HEK293 (cell line): Measurements from ENCODE around the gene TIMM13.

Source experiments
- CTCF ChIA-PET: fragments of 350-600 bp; formaldehyde crosslinking; extraction: SDS; loops from one replicate; lab custom pipeline; 2021; ENCODE audit warnings: antibody characterized with exemption; lab: Yijun Ruan, JAX
- POLR2A ChIA-PET: fragments of 300-600 bp; formaldehyde crosslinking; extraction: SDS; loops from one replicate; lab custom pipeline; 2020; ENCODE audit warnings: antibody characterized with exemption, inconsistent platforms; lab: Yijun Ruan, JAX
- H3K27ac ChIP-seq: fragments of 200-500 bp; sonication (Bioruptor generic); 2 replicates; pipeline ENCODE4 v1.5.1; 2014; ENCODE audit warnings: low read depth, low read length, control low read depth, inconsistent platforms; ENCODE audit errors: extremely low read depth
- H3K36me3 ChIP-seq, 2 experiments: fragments of 200-500 bp in 1 of 2; sonication (Bioruptor generic) in 1 of 2; 1 replicate in 1 of 2; 2 replicates in 1 of 2; pipeline ENCODE4 v1.5.1; 2014 to 2017; ENCODE audit warnings: inconsistent platforms in 2 of 2, low read length in 2 of 2; ENCODE audit not compliant: control insufficient read depth in 2 of 2, insufficient read depth in 1 of 2
- H3K4me1 ChIP-seq: fragments of 200-500 bp; sonication (Bioruptor generic); 2 replicates; pipeline ENCODE4 v1.5.1; 2014; ENCODE audit warnings: mild to moderate bottlenecking, low read length, inconsistent platforms; ENCODE audit not compliant: control insufficient read depth, insufficient read depth
- H3K4me3 ChIP-seq: 2 replicates; pipeline ENCODE4 v1.5.1; 2011; ENCODE audit warnings: low read depth, mild to moderate bottlenecking, control low read depth, low read length, moderate library complexity
- H3K9me3 ChIP-seq: fragments of 200-500 bp; sonication (Bioruptor generic); 2 replicates; pipeline ENCODE4 v1.5.1; 2014; ENCODE audit warnings: low read depth, low read length, inconsistent platforms; ENCODE audit not compliant: control insufficient read depth, insufficient read depth
- AEBP2 ChIP-seq: fragments of 450-650 bp; formaldehyde crosslinking; IDR thresholded peaks from 2 replicates; pipeline ENCODE4 v1.5.1; 2016; ENCODE audit warnings: missing biosample characterization, missing genetic modification characterization, borderline replicate concordance
- GLI2 ChIP-seq: fragments of 450-650 bp; formaldehyde crosslinking; IDR thresholded peaks from 2 replicates; pipeline ENCODE4; 2017; ENCODE audit warnings: missing biosample characterization, missing genetic modification characterization, low read depth, borderline replicate concordance
- GLI4 ChIP-seq: fragments of 450-650 bp; formaldehyde crosslinking; IDR thresholded peaks from 2 replicates; pipeline ENCODE4 v1.5.1; 2016; ENCODE audit warnings: missing biosample characterization, missing genetic modification characterization
- HOXD13 ChIP-seq: sonication (generic); formaldehyde crosslinking; IDR thresholded peaks from 2 replicates; pipeline ENCODE4 v1.8.0; 2022; ENCODE audit warnings: missing genetic modification reagents, borderline replicate concordance
- REPIN1 ChIP-seq: fragments of 450-650 bp; formaldehyde crosslinking; IDR thresholded peaks from 2 replicates; pipeline ENCODE4 v1.5.1; 2017; ENCODE audit warnings: missing biosample characterization, missing genetic modification characterization, low read depth
- ZBTB17 ChIP-seq: fragments of 450-650 bp; formaldehyde crosslinking; IDR thresholded peaks from 2 replicates; pipeline ENCODE4 v1.5.1; 2016; ENCODE audit warnings: missing biosample characterization, missing genetic modification characterization
- ZEB2 ChIP-seq: fragments of 450-650 bp; formaldehyde crosslinking; IDR thresholded peaks from 2 replicates; pipeline ENCODE4 v1.5.1; 2016; ENCODE audit warnings: missing biosample characterization, missing genetic modification characterization
- ZNF16 ChIP-seq: fragments of 450-650 bp; formaldehyde crosslinking; IDR thresholded peaks from 2 replicates; pipeline ENCODE4 v1.5.1; 2016; ENCODE audit warnings: low read depth, missing biosample characterization, missing genetic modification characterization
- ZNF362 ChIP-seq: fragments of 450-650 bp; formaldehyde crosslinking; IDR thresholded peaks from 2 replicates; pipeline ENCODE4 v1.5.1; 2016; ENCODE audit warnings: missing biosample characterization, missing genetic modification characterization
- ZNF366 ChIP-seq: fragments of 450-650 bp; formaldehyde crosslinking; conservative IDR thresholded peaks from 2 replicates; pipeline ENCODE4 v1.5.1; 2016; ENCODE audit warnings: missing biosample characterization, missing genetic modification characterization
- ZNF423 ChIP-seq: fragments of 450-650 bp; formaldehyde crosslinking; IDR thresholded peaks from 2 replicates; pipeline ENCODE4 v1.5.1; 2016; ENCODE audit warnings: missing biosample characterization, missing genetic modification characterization
- ZNF449 ChIP-seq: fragments of 450-650 bp; formaldehyde crosslinking; IDR thresholded peaks from 2 replicates; pipeline ENCODE4 v1.5.1; 2017; ENCODE audit warnings: missing biosample characterization, mild to moderate bottlenecking, missing genetic modification characterization, moderate library complexity
- ZNF488 ChIP-seq: fragments of 450-650 bp; formaldehyde crosslinking; IDR thresholded peaks from 2 replicates; pipeline ENCODE4 v1.5.1; 2016; ENCODE audit warnings: missing biosample characterization, missing genetic modification characterization
- ZNF530 ChIP-seq: fragments of 450-650 bp; formaldehyde crosslinking; IDR thresholded peaks from 2 replicates; pipeline ENCODE4 v1.5.1; 2016; ENCODE audit warnings: low read depth, missing biosample characterization, missing genetic modification characterization
- ZNF596 ChIP-seq: fragments of 450-650 bp; IDR thresholded peaks from 2 replicates; pipeline ENCODE4 v1.5.0; 2018; ENCODE audit warnings: missing biosample characterization, mild to moderate bottlenecking, missing genetic modification characterization, moderate library complexity
- ZNF677 ChIP-seq: fragments of 450-650 bp; IDR thresholded peaks from 2 replicates; pipeline ENCODE4 v1.5.0; 2018; ENCODE audit warnings: missing biosample characterization, mild to moderate bottlenecking, missing genetic modification characterization, moderate library complexity
- ZNF704 ChIP-seq: fragments of 450-650 bp; formaldehyde crosslinking; IDR thresholded peaks from 2 replicates; pipeline ENCODE4 v1.5.1; 2016; ENCODE audit warnings: missing biosample characterization, missing genetic modification characterization
- ZNF747 ChIP-seq: fragments of 450-650 bp; formaldehyde crosslinking; IDR thresholded peaks from 2 replicates; pipeline ENCODE4 v1.5.1; 2016; ENCODE audit warnings: missing biosample characterization, missing genetic modification characterization
- ZNF791 ChIP-seq: fragments of 450-650 bp; formaldehyde crosslinking; IDR thresholded peaks from 2 replicates; pipeline ENCODE4 v1.5.1; 2016; ENCODE audit warnings: missing biosample characterization, missing genetic modification characterization
- ZNF792 ChIP-seq: fragments of 450-650 bp; formaldehyde crosslinking; IDR thresholded peaks from 2 replicates; pipeline ENCODE4 v1.5.1; 2016; ENCODE audit warnings: missing biosample characterization, missing genetic modification characterization
- TF ChIP-seq, protein P1 (sequence below): fragments of 450-650 bp; IDR thresholded peaks from 2 replicates; pipeline ENCODE4 v1.5.1; 2018; ENCODE audit warnings: missing biosample characterization, missing genetic modification characterization
- TF ChIP-seq, protein P2 (sequence below): fragments of 450-650 bp; formaldehyde crosslinking; IDR thresholded peaks from 2 replicates; pipeline ENCODE4 v1.5.1; 2016; ENCODE audit warnings: missing biosample characterization, missing genetic modification characterization

Gene TIMM13

DNA sequence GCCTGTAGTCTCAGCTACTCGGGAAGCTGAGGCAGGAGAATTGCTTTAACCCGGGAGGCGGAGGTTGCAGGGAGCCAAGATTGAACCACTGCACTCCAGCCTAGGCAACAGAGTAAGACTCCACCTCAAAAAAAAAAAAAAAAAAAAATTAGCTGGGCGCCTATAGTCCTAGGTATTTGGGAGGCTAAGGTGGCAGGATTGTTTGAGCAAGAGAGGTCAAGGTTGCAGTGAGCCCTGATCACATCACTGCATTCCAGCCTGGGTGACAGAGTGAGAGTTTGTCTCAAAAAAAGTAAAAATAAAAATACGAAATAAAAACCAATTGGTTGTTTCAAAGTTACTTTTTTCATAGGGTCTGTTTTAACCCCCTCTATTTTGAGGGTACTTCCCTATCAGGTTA is 30.7 kb upstream of the TIMM13 start:
- ChIA-PET POLR2A (interaction anchor here (0.6 to 5.3 kb wide), 5 partner anchors 11 to 153 kb away, joined by 3 to 83 read pairs (median 6); partner anchors contain the start of gene GADD45B), CTCF (interaction anchor here (1.2 kb wide), 1 partner anchor 136 kb away, joined by 3 read pairs; no protein-coding TSS in a partner anchor)
- H3K27ac ChIP-seq: no peak overlapping the region
- H3K9me3 ChIP-seq: no peaks in the 10 kb centered on the region
- no peak overlapping the region for H3K4me3 ChIP-seq
- TF ChIP-seq ZNF16: no peak
- no peak for TF ChIP-seq ZNF596 (tag by site-specific recombination)
- no peak for TF ChIP-seq ZNF449 (tag by site-specific recombination)
- TF ChIP-seq ZNF488 (tag by site-specific recombination): no peak
- TF ChIP-seq AEBP2 (tag by site-specific recombination): no peak
- no peak for TF ChIP-seq GLI4 (tag by site-specific recombination)
- TF ChIP-seq ZNF791 (tag by site-specific recombination): no peak
- no peak for TF ChIP-seq ZNF747
- no peak for TF ChIP-seq ZNF677 (tag by site-specific recombination)
- TF ChIP-seq, protein P1, sequence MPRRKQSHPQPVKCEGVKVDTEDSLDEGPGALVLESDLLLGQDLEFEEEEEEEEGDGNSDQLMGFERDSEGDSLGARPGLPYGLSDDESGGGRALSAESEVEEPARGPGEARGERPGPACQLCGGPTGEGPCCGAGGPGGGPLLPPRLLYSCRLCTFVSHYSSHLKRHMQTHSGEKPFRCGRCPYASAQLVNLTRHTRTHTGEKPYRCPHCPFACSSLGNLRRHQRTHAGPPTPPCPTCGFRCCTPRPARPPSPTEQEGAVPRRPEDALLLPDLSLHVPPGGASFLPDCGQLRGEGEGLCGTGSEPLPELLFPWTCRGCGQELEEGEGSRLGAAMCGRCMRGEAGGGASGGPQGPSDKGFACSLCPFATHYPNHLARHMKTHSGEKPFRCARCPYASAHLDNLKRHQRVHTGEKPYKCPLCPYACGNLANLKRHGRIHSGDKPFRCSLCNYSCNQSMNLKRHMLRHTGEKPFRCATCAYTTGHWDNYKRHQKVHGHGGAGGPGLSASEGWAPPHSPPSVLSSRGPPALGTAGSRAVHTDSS: no peak
- TF ChIP-seq GLI2: no peak
- TF ChIP-seq ZNF366 (tag by site-specific recombination): no peak
- TF ChIP-seq ZNF704: no peak
- no peak for TF ChIP-seq HOXD13 (CRISPR knock-in tag)
- TF ChIP-seq ZNF792 (tag by site-specific recombination): no peak
- TF ChIP-seq REPIN1 (tag by site-specific recombination): no peak
- no peak for TF ChIP-seq ZNF530 (tag by site-specific recombination)
- peaks cover 0 to 1% of the 10 kb centered on the region in 2 experiments; a peak in 2 of 3 replicates for H3K36me3 ChIP-seq
- H3K4me1 ChIP-seq: peaks cover 2% of the 10 kb centered on the region; the same call in 1 of the 2 replicates

DNA sequence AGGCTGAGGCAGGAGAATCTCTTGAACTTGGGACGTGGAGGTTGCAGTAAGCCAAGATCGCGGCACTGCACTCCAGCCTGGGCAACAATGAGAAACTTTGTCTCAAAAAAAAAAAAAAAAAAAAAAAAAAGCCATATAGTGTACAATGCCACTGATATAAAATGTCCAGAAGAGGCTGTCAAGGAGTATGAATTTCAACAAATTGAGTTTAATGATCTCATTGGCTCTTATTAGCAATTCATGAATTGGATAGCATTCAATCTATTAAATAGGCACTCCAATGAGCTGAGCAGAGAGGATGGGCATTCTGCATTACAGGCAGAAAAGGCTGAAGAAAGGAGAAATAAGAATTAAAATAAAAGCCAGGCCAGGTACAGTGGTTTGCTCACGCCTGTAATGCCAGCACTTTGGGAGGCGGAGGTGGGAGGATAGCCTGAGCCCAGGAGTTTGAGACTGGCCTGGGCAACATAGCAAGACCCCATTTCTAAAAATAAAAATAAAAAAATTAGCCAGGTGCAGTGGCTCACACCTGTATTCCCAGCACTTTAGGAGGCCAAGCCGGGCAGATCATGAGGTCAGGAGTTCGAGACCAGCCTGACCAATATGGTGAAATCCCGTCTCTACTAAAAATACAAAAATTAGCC is 30.1 kb upstream of the TIMM13 start:
- Histone ChIP-seq H3K4me3 (peak overlapping the region; percentile 31; the same call in 1 of the 2 replicates), H3K27ac (peak overlapping the region; percentile 96; the same call in 1 of the 2 replicates), H3K9me3 (no peaks in the 10 kb centered on the region), H3K36me3 (peaks cover 0 to 7% of the 10 kb centered on the region in 2 experiments; a peak in 2 of 3 replicates), H3K4me1 (peaks cover 2% of the 10 kb centered on the region; the same call in 1 of the 2 replicates)
- POLR2A ChIA-PET: interaction anchor here (0.6 to 5.3 kb wide), 14 partner anchors 9 to 467 kb away, joined by 3 to 83 read pairs (median 4); partner anchors contain the start of genes GADD45B and TIMM13
- CTCF ChIA-PET: interaction anchor here (0.9 to 1.3 kb wide), 4 partner anchors 16 to 183 kb away, joined by 3 to 5 read pairs (median 4); no protein-coding TSS in a partner anchor
- TF ChIP-seq, protein P2, sequence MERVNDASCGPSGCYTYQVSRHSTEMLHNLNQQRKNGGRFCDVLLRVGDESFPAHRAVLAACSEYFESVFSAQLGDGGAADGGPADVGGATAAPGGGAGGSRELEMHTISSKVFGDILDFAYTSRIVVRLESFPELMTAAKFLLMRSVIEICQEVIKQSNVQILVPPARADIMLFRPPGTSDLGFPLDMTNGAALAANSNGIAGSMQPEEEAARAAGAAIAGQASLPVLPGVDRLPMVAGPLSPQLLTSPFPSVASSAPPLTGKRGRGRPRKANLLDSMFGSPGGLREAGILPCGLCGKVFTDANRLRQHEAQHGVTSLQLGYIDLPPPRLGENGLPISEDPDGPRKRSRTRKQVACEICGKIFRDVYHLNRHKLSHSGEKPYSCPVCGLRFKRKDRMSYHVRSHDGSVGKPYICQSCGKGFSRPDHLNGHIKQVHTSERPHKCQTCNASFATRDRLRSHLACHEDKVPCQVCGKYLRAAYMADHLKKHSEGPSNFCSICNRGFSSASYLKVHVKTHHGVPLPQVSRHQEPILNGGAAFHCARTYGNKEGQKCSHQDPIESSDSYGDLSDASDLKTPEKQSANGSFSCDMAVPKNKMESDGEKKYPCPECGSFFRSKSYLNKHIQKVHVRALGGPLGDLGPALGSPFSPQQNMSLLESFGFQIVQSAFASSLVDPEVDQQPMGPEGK (tag by site-specific recombination): 0 out of 2 replicates have a peak, but pooled peaks have one; percentile 4
- peak; percentile 98 for TF ChIP-seq ZBTB17 (tag by site-specific recombination)
- no peak for TF ChIP-seq ZNF423 (tag by site-specific recombination)
- TF ChIP-seq ZNF362 (tag by site-specific recombination): peak; percentile 74; the same call in 1 of the 2 replicates
- 0 out of 2 replicates have a peak, but pooled peaks have one; percentile 21 for TF ChIP-seq ZEB2 (tag by site-specific recombination)
